Gastroesophageal sphincter (tissue), 3 donors: ENCODE results near the gene TCF4.

ENCODE experiments used
- EP300 ChIP-seq: sonication (generic); formaldehyde crosslinking; IDR thresholded peaks from one replicate; pipeline ENCODE4 v1.6.1; 2017; ENCODE audit warnings: antibody characterized with exemption, mild to moderate bottlenecking
- POLR2AphosphoS5 ChIP-seq: sonication (generic); formaldehyde crosslinking; IDR thresholded peaks from one replicate; pipeline ENCODE4 v1.6.1; 2017; ENCODE audit warnings: antibody characterized with exemption
- TF ChIP-seq, protein P1 (sequence below), 4 experiments: fragments of 200-600 bp in 2 of 4; fragments of 450-650 bp in 2 of 4; sonication (generic) in 1 of 4; IDR thresholded peaks; one replicate each; pipeline ENCODE4 v1.5.1; 2017 to 2019; ENCODE audit warnings: antibody characterized with exemption in 4 of 4, mild to moderate bottlenecking in 2 of 4, moderate library complexity in 2 of 4

DNA sequence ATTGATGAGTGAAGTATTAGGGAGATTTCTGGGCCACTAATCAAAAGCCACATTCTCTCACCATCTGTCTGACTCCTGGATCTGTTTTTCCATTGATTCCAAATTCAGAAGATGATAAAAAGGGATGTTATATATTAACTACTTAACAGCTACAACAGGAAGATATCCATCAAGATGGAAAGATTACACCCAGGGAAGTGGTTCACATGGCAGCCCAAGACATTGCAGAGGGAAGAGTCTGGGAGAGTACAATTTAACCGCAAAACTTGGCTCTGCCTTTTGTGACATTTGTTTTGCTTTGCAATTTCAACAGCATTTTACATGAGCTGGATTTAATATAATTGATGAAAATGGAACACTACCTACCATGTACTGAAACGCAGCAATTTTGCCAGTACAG is 22.5 kb upstream of the TCF4 start:
- TF ChIP-seq, protein P1, sequence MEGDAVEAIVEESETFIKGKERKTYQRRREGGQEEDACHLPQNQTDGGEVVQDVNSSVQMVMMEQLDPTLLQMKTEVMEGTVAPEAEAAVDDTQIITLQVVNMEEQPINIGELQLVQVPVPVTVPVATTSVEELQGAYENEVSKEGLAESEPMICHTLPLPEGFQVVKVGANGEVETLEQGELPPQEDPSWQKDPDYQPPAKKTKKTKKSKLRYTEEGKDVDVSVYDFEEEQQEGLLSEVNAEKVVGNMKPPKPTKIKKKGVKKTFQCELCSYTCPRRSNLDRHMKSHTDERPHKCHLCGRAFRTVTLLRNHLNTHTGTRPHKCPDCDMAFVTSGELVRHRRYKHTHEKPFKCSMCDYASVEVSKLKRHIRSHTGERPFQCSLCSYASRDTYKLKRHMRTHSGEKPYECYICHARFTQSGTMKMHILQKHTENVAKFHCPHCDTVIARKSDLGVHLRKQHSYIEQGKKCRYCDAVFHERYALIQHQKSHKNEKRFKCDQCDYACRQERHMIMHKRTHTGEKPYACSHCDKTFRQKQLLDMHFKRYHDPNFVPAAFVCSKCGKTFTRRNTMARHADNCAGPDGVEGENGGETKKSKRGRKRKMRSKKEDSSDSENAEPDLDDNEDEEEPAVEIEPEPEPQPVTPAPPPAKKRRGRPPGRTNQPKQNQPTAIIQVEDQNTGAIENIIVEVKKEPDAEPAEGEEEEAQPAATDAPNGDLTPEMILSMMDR (IDR thresholded peaks at IDR 0.05) = no peak
- TF ChIP-seq EP300 (no peak), POLR2AphosphoS5 (no peak)
